ENCODE measurements around the gene SAMMSON.

DNA sequence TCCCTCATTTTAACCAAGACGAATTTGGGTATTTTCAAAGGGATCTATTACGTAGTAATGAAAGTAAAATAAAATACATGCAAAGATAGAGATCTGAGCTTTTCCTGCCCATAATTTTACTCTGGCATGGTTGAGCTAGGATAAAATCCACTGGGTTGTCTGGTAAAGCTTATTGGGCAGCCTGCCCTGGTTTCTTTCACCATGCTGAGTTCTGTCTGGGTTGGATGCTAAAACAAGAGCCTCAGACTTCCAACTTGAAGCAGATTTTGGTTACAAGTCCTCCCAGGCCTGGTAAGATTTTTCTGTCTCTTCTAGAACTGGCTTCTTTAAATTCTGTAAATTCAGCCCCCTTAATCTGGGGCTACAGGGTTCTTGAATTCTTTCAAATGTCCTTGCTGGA, 86.8 kb downstream of the SAMMSON start:
- TF ChIP-seq CHD1 (IDR thresholded peaks at IDR 0.05; ENCODE audit: low read depth, low read length) (no peak), BHLHE40 (IDR thresholded peaks at IDR 0.05; ENCODE audit: low read depth, low read length) (no peak), RCOR1 (IDR thresholded peaks at IDR 0.05; ENCODE audit: insufficient replicate concordance, low read length) (no peak), POLR2A (IDR thresholded peaks at IDR 0.05; ENCODE audit: low read depth, low read length) (no peak), MAFK (IDR thresholded peaks at IDR 0.05; ENCODE audit: low read depth, low read length) (no peak), MXI1 (IDR thresholded peaks at IDR 0.05; ENCODE audit: borderline replicate concordance, low read depth, low read length) (no peak), SMC3 (IDR thresholded peaks at IDR 0.05; ENCODE audit: low read depth, low read length) (no peak), FOS (IDR thresholded peaks at IDR 0.05; ENCODE audit: low read depth, low read length) (no peak)
- TF ChIP-seq, protein P1, sequence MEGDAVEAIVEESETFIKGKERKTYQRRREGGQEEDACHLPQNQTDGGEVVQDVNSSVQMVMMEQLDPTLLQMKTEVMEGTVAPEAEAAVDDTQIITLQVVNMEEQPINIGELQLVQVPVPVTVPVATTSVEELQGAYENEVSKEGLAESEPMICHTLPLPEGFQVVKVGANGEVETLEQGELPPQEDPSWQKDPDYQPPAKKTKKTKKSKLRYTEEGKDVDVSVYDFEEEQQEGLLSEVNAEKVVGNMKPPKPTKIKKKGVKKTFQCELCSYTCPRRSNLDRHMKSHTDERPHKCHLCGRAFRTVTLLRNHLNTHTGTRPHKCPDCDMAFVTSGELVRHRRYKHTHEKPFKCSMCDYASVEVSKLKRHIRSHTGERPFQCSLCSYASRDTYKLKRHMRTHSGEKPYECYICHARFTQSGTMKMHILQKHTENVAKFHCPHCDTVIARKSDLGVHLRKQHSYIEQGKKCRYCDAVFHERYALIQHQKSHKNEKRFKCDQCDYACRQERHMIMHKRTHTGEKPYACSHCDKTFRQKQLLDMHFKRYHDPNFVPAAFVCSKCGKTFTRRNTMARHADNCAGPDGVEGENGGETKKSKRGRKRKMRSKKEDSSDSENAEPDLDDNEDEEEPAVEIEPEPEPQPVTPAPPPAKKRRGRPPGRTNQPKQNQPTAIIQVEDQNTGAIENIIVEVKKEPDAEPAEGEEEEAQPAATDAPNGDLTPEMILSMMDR (conservative IDR thresholded peaks at IDR 0.05; ENCODE audit: low read depth, low read length), result no peak
